ENCODE measurements around the gene WIPF3. TPM values are rescaled to one million over a fixed set of nuclear protein-coding genes. Genes with fewer than 3 reads are reported as not detected.

WIPF3 gene
- total RNA-seq, 2 experiments from 2014 or later: not detected

- Mint-ChIP-seq H3K36me3 (ENCODE audit: low read depth) (no peaks in the 10 kb centered on the region), H3K9me3 (no peaks in the 10 kb centered on the region), H3K27ac (no peak overlapping the region), H3K4me3 (no peak overlapping the region), H3K4me1 (no peaks in the 10 kb centered on the region), H3K27me3 (peaks cover 2% of the 10 kb centered on the region)
- no peak for DNase-seq
- ChIA-PET POLR2A (no interaction called here), CTCF (no interaction called here)
Measured at GRCh38 chr7:29895559-29895958, 89.3 kb downstream of the WIPF3 start.

GRCh38 chr7:29896685-29897411 is 90.5 kb downstream of the WIPF3 start:
- H3K36me3 Mint-ChIP-seq (ENCODE audit: low read depth): no peaks in the 10 kb centered on the region
- no peak overlapping the region for H3K4me3 Mint-ChIP-seq
- H3K4me1 Mint-ChIP-seq: no peaks in the 10 kb centered on the region
- peaks cover 2% of the 10 kb centered on the region for H3K27me3 Mint-ChIP-seq
- ChIA-PET POLR2A (no interaction called here), CTCF (interaction anchor here (0.6 kb wide), 1 partner anchor 67 kb away, joined by 3 read pairs; no protein-coding TSS in a partner anchor)
- no peaks in the 10 kb centered on the region for H3K9me3 Mint-ChIP-seq
- no peak for DNase-seq
- no peak overlapping the region for H3K27ac Mint-ChIP-seq

GRCh38 chr7:29898301-29898700 is 92.0 kb downstream of the WIPF3 start:
- no peak for DNase-seq
- ChIA-PET CTCF (no interaction called here), POLR2A (no interaction called here)
- no peaks in the 10 kb centered on the region for H3K36me3 Mint-ChIP-seq (ENCODE audit: low read depth)
- peaks cover 2% of the 10 kb centered on the region for H3K27me3 Mint-ChIP-seq
- no peak overlapping the region for H3K4me3 Mint-ChIP-seq
- no peak overlapping the region for H3K27ac Mint-ChIP-seq
- H3K9me3 Mint-ChIP-seq: no peaks in the 10 kb centered on the region
- no peaks in the 10 kb centered on the region for H3K4me1 Mint-ChIP-seq

- Mint-ChIP-seq H3K36me3 (ENCODE audit: low read depth) (no peaks in the 10 kb centered on the region), H3K4me1 (no peaks in the 10 kb centered on the region), H3K27me3 (peaks cover 9% of the 10 kb centered on the region), H3K4me3 (no peak overlapping the region), H3K27ac (no peak overlapping the region), H3K9me3 (peaks cover 6% of the 10 kb centered on the region)
- no peak for DNase-seq
- CTCF ChIA-PET: interaction anchor here (1.2 kb wide), 1 partner anchor 173 kb away, joined by 5 read pairs; no protein-coding TSS in a partner anchor
- POLR2A ChIA-PET: no interaction called here
Measured at GRCh38 chr7:29900745-29901144, 94.4 kb downstream of the WIPF3 start.

GRCh38 chr7:29906200-29907022 is 100.1 kb downstream of the WIPF3 start:
- no peak overlapping the region for H3K27ac Mint-ChIP-seq
- POLR2A ChIA-PET: no interaction called here
- H3K9me3 Mint-ChIP-seq: peaks cover 28% of the 10 kb centered on the region
- no peaks in the 10 kb centered on the region for H3K4me1 Mint-ChIP-seq
- DNase-seq: no peak
- CTCF ChIA-PET: interaction anchor here (0.5 kb wide), 1 partner anchor 668 kb away, joined by 3 read pairs; no protein-coding TSS in a partner anchor
- peaks cover 23% of the 10 kb centered on the region for H3K27me3 Mint-ChIP-seq
- H3K4me3 Mint-ChIP-seq: no peak overlapping the region
- no peaks in the 10 kb centered on the region for H3K36me3 Mint-ChIP-seq (ENCODE audit: low read depth)

- Mint-ChIP-seq H3K4me1 (no peaks in the 10 kb centered on the region), H3K36me3 (ENCODE audit: low read depth) (no peaks in the 10 kb centered on the region), H3K4me3 (no peak overlapping the region), H3K27ac (no peak overlapping the region), H3K9me3 (no peaks in the 10 kb centered on the region), H3K27me3 (peaks cover 13% of the 10 kb centered on the region)
- ChIA-PET CTCF (interaction anchor here (1.0 kb wide), 1 partner anchor 8 kb away, joined by 3 read pairs; no protein-coding TSS in a partner anchor), POLR2A (no interaction called here)
- no peak for DNase-seq
Measured at GRCh38 chr7:29914180-29914579, 107.9 kb downstream of the WIPF3 start.

GRCh38 chr7:29915481-29916215 is 109.3 kb downstream of the WIPF3 start:
- CTCF ChIA-PET: no interaction called here
- Mint-ChIP-seq H3K27me3 (peaks cover 10% of the 10 kb centered on the region), H3K36me3 (ENCODE audit: low read depth) (no peaks in the 10 kb centered on the region), H3K9me3 (no peaks in the 10 kb centered on the region), H3K4me3 (no peak overlapping the region), H3K4me1 (no peaks in the 10 kb centered on the region), H3K27ac (no peak overlapping the region)
- DNase-seq: no peak
- POLR2A ChIA-PET: no interaction called here

GRCh38 chr7:29917641-29918040 is 111.3 kb downstream of the WIPF3 start:
- ChIA-PET CTCF (no interaction called here), POLR2A (no interaction called here)
- no peaks in the 10 kb centered on the region for H3K4me1 Mint-ChIP-seq
- H3K27ac Mint-ChIP-seq: no peak overlapping the region
- H3K36me3 Mint-ChIP-seq (ENCODE audit: low read depth): no peaks in the 10 kb centered on the region
- no peak for DNase-seq
- peaks cover 4% of the 10 kb centered on the region for H3K27me3 Mint-ChIP-seq
- no peak overlapping the region for H3K4me3 Mint-ChIP-seq
- H3K9me3 Mint-ChIP-seq: no peaks in the 10 kb centered on the region

- H3K27me3 Mint-ChIP-seq: peaks cover 4% of the 10 kb centered on the region
Measured at GRCh38 chr7:29918850-29919249, 112.5 kb downstream of the WIPF3 start.

GRCh38 chr7:29919790-29920189 is 113.5 kb downstream of the WIPF3 start:
- Mint-ChIP-seq H3K36me3 (ENCODE audit: low read depth) (no peaks in the 10 kb centered on the region), H3K27me3 (peaks cover 4% of the 10 kb centered on the region), H3K9me3 (no peaks in the 10 kb centered on the region), H3K4me3 (no peak overlapping the region), H3K27ac (no peak overlapping the region), H3K4me1 (no peaks in the 10 kb centered on the region)
- CTCF ChIA-PET: no interaction called here
- POLR2A ChIA-PET: no interaction called here
- DNase-seq: no peak

More at GRCh38 chr7:29918850-29919249, 112.5 kb downstream of the WIPF3 start:
- Mint-ChIP-seq H3K9me3 (no peaks in the 10 kb centered on the region), H3K4me1 (no peaks in the 10 kb centered on the region), H3K27ac (no peak overlapping the region), H3K4me3 (no peak overlapping the region), H3K36me3 (ENCODE audit: low read depth) (no peaks in the 10 kb centered on the region)
- CTCF ChIA-PET: no interaction called here
- POLR2A ChIA-PET: no interaction called here
- no peak for DNase-seq

- H3K9me3 Mint-ChIP-seq: no peaks in the 10 kb centered on the region
- no peak for DNase-seq
- ChIA-PET POLR2A (no interaction called here), CTCF (interaction anchor here (0.6 to 1.7 kb wide), 2 partner anchors 10 to 118 kb away, joined by 3 to 7 read pairs; no protein-coding TSS in a partner anchor)
- no peaks in the 10 kb centered on the region for H3K4me1 Mint-ChIP-seq
- no peak overlapping the region for H3K27ac Mint-ChIP-seq
- H3K36me3 Mint-ChIP-seq (ENCODE audit: low read depth): no peaks in the 10 kb centered on the region
- no peak overlapping the region for H3K4me3 Mint-ChIP-seq
- H3K27me3 Mint-ChIP-seq: no peaks in the 10 kb centered on the region
Measured at GRCh38 chr7:29920491-29920890, 114.2 kb downstream of the WIPF3 start.

- POLR2A ChIA-PET: no interaction called here
- CTCF ChIA-PET: interaction anchor here (0.6 to 1.7 kb wide), 4 partner anchors 9 to 747 kb away, joined by 3 to 7 read pairs (median 4); no protein-coding TSS in a partner anchor
- Mint-ChIP-seq H3K27me3 (no peaks in the 10 kb centered on the region), H3K36me3 (ENCODE audit: low read depth) (no peaks in the 10 kb centered on the region), H3K9me3 (no peaks in the 10 kb centered on the region), H3K4me3 (no peak overlapping the region), H3K27ac (no peak overlapping the region), H3K4me1 (no peaks in the 10 kb centered on the region)
- peak; percentile 50 for DNase-seq
Measured at GRCh38 chr7:29921404-29922010, 115.2 kb downstream of the WIPF3 start.

All from activated CD4-positive, alpha-beta T cell treated with anti-CD3 and anti-CD28 coated beads, Interleukin-2, amount 10 ng/mL, durations not matched to agents 7 days and 5 days (primary cell).